HL-60/S4 treated with retinoic acid at 250 ng/mL for 4 days and 3 days (cell line): ENCODE results near the gene ATP8B2.

Source experiments
- in situ Hi-C: fragments of 300-500 bp; cut with MboI; formaldehyde crosslinking; loops from 2 replicates; pipeline ENCODE4 v1.7.0; 2022; ENCODE audit warnings: low sequenced_read_pairs

The ATP8B2 gene

GRCh38 chr1:154398141-154398540, 72.8 kb downstream of the ATP8B2 start:
- in situ Hi-C loops: no loop called here

- in situ Hi-C loops: no loop called here
Observed at GRCh38 chr1:154398678-154399077, 73.4 kb downstream of the ATP8B2 start.

GRCh38 chr1:154400381-154400801, 75.1 kb downstream of the ATP8B2 start:
- in situ Hi-C loops: no loop called here
